ENCODE data around the gene KBTBD13.
A peak's percentile ranks its signal among the peaks of the same experiment; 100 is the strongest.

Gene KBTBD13

GRCh38 chr15:65049418-65049840, 27.1 kb upstream of the KBTBD13 start:
- Histone ChIP-seq H3K9me3 (ENCODE audit: control extremely low read depth in 1 of 5, control insufficient read depth in 4 of 5, insufficient read depth in 2 of 5, low read depth in 1 of 5, low read length in 4 of 5) (no peaks in the 10 kb centered on the region), H3K4me1 (ENCODE audit: control extremely low read depth in 1 of 4, control insufficient read depth in 4 of 4, insufficient read depth in 4 of 4, low read length in 3 of 4) (peaks cover 0 to 23% (median 19%) of the 10 kb centered on the region in 4 experiments), H3K4me3 (ENCODE audit: control insufficient read depth in 1 of 7, extremely low read depth in 1 of 7, insufficient read depth in 4 of 7, low read depth in 2 of 7, low read length in 6 of 7) (peak overlapping the region in 5 of 7 experiments; percentile 35 to 70 (median 38)), H3K36me3 (ENCODE audit: control insufficient read depth in 4 of 4, insufficient read depth in 4 of 4, low read length in 3 of 4) (no peaks in the 10 kb centered on the region), H3K27me3 (replicated peaks in 2 of 5; ENCODE audit: control insufficient read depth in 4 of 5, insufficient read depth in 5 of 5, low read length in 4 of 5) (no peaks in the 10 kb centered on the region), H3K27ac (ENCODE audit: insufficient read depth in 1 of 2, low read depth in 1 of 2, low read length in 2 of 2, poor library complexity in 1 of 2, severe bottlenecking in 2 of 2) (no peak overlapping the region)
- WGBS (ENCODE audit: insufficient coverage): 0% methylated on average over 16 of the region's 19 CpGs
- POLR2A ChIA-PET: no interaction called here
- CTCF ChIA-PET: interaction anchor here (7.7 to 12.8 kb wide), 2 partner anchors 32 to 49 kb away, joined by 142 to 282 read pairs; partner anchors contain the start of gene KBTBD13
- DNase-seq: peak; percentile 91 to 92 (median 92)

GRCh38 chr15:65050270-65050669, 26.3 kb upstream of the KBTBD13 start:
- ChIA-PET CTCF (interaction anchor here (1.0 to 12.8 kb wide), 4 partner anchors 11 to 65 kb away, joined by 3 to 282 read pairs (median 74); partner anchors contain the start of genes KBTBD13 and UBAP1L), POLR2A (interaction anchor here (0.6 kb wide), 1 partner anchor 19 kb away, joined by 4 read pairs; no protein-coding TSS in a partner anchor)
- H3K27ac ChIP-seq (ENCODE audit: insufficient read depth in 1 of 2, low read depth in 1 of 2, low read length in 2 of 2, poor library complexity in 1 of 2, severe bottlenecking in 2 of 2): no peak overlapping the region
- no peaks in the 10 kb centered on the region for H3K9me3 ChIP-seq (ENCODE audit: control extremely low read depth in 1 of 5, control insufficient read depth in 4 of 5, insufficient read depth in 2 of 5, low read depth in 1 of 5, low read length in 4 of 5)
- peak overlapping the region in 2 of 7 experiments; percentile 38 to 70 for H3K4me3 ChIP-seq (ENCODE audit: control insufficient read depth in 1 of 7, extremely low read depth in 1 of 7, insufficient read depth in 4 of 7, low read depth in 2 of 7, low read length in 6 of 7)
- peaks cover 0 to 31% (median 27%) of the 10 kb centered on the region in 4 experiments for H3K4me1 ChIP-seq (ENCODE audit: control extremely low read depth in 1 of 4, control insufficient read depth in 4 of 4, insufficient read depth in 4 of 4, low read length in 3 of 4)
- peak in 2 of 3 donors; percentile 26 to 30 for DNase-seq
- 24% methylated on average over 2 of the region's 4 CpGs for WGBS (ENCODE audit: insufficient coverage)
- H3K27me3 ChIP-seq (replicated peaks in 2 of 5; ENCODE audit: control insufficient read depth in 4 of 5, insufficient read depth in 5 of 5, low read length in 4 of 5): no peaks in the 10 kb centered on the region
- no peaks in the 10 kb centered on the region for H3K36me3 ChIP-seq (ENCODE audit: control insufficient read depth in 4 of 4, insufficient read depth in 4 of 4, low read length in 3 of 4)

DNA sequence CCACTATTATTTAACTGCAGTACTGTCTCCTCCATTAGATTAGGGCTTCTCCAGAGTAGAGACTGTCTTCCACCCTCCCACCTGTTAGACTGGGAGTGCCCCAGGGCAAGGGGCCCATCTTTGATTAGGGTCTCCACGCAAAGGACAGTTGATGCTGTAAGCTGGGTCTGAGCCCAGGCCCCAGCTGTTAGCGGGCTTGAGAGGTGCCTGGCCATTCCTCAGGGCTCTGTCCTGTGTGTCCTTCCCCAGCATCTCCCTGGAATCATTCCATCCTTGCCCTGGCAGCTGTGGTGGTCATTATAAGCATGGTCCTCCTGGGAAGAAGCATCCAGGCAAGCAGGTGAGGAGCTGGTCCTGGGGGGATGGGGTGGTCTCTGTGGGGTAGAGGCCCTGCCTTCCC, 25.3 kb upstream of the KBTBD13 start:
- no peaks in the 10 kb centered on the region for H3K36me3 ChIP-seq (ENCODE audit: control insufficient read depth in 4 of 4, insufficient read depth in 4 of 4, low read length in 3 of 4)
- no peak overlapping the region for H3K4me3 ChIP-seq (ENCODE audit: control insufficient read depth in 1 of 7, extremely low read depth in 1 of 7, insufficient read depth in 4 of 7, low read depth in 2 of 7, low read length in 6 of 7)
- H3K27me3 ChIP-seq (replicated peaks in 2 of 5; ENCODE audit: control insufficient read depth in 4 of 5, insufficient read depth in 5 of 5, low read length in 4 of 5): no peaks in the 10 kb centered on the region
- DNase-seq: no peak
- ChIA-PET CTCF (interaction anchor here (1.6 to 12.8 kb wide), 4 partner anchors 9 to 47 kb away, joined by 5 to 282 read pairs (median 78); partner anchors contain the start of gene KBTBD13), POLR2A (no interaction called here)
- H3K4me1 ChIP-seq (ENCODE audit: control extremely low read depth in 1 of 4, control insufficient read depth in 4 of 4, insufficient read depth in 4 of 4, low read length in 3 of 4): peaks cover 4 to 41% (median 37%) of the 10 kb centered on the region in 4 experiments
- no peak overlapping the region for H3K27ac ChIP-seq (ENCODE audit: insufficient read depth in 1 of 2, low read depth in 1 of 2, low read length in 2 of 2, poor library complexity in 1 of 2, severe bottlenecking in 2 of 2)
- H3K9me3 ChIP-seq (ENCODE audit: control extremely low read depth in 1 of 5, control insufficient read depth in 4 of 5, insufficient read depth in 2 of 5, low read depth in 1 of 5, low read length in 4 of 5): no peaks in the 10 kb centered on the region
- WGBS (ENCODE audit: insufficient coverage): 83% methylated on average over 2 of the region's 2 CpGs

- H3K4me1 ChIP-seq (ENCODE audit: control extremely low read depth in 1 of 4, control insufficient read depth in 4 of 4, insufficient read depth in 4 of 4, low read length in 3 of 4): peaks cover 4 to 46% (median 41%) of the 10 kb centered on the region in 4 experiments
- H3K9me3 ChIP-seq (ENCODE audit: control extremely low read depth in 1 of 5, control insufficient read depth in 4 of 5, insufficient read depth in 2 of 5, low read depth in 1 of 5, low read length in 4 of 5): no peaks in the 10 kb centered on the region
- no peaks in the 10 kb centered on the region for H3K36me3 ChIP-seq (ENCODE audit: control insufficient read depth in 4 of 4, insufficient read depth in 4 of 4, low read length in 3 of 4)
- H3K4me3 ChIP-seq (ENCODE audit: control insufficient read depth in 1 of 7, extremely low read depth in 1 of 7, insufficient read depth in 4 of 7, low read depth in 2 of 7, low read length in 6 of 7): no peak overlapping the region
- DNase-seq: no peak
- whole genome bisulfite sequencing (ENCODE audit: insufficient coverage): 100% methylated on average over 1 of the region's 2 CpGs
- H3K27ac ChIP-seq (ENCODE audit: insufficient read depth in 1 of 2, low read depth in 1 of 2, low read length in 2 of 2, poor library complexity in 1 of 2, severe bottlenecking in 2 of 2): no peak overlapping the region
- ChIA-PET CTCF (interaction anchor here (0.7 to 12.8 kb wide), 12 partner anchors 11 to 1301 kb away, joined by 3 to 282 read pairs (median 10); partner anchors contain the start of genes KBTBD13 and RASL12), POLR2A (interaction anchor here (0.6 kb wide), 1 partner anchor 14 kb away, joined by 4 read pairs; no protein-coding TSS in a partner anchor)
- no peaks in the 10 kb centered on the region for H3K27me3 ChIP-seq (replicated peaks in 2 of 5; ENCODE audit: control insufficient read depth in 4 of 5, insufficient read depth in 5 of 5, low read length in 4 of 5)
Observed at GRCh38 chr15:65052956-65053355, 23.6 kb upstream of the KBTBD13 start.

DNA sequence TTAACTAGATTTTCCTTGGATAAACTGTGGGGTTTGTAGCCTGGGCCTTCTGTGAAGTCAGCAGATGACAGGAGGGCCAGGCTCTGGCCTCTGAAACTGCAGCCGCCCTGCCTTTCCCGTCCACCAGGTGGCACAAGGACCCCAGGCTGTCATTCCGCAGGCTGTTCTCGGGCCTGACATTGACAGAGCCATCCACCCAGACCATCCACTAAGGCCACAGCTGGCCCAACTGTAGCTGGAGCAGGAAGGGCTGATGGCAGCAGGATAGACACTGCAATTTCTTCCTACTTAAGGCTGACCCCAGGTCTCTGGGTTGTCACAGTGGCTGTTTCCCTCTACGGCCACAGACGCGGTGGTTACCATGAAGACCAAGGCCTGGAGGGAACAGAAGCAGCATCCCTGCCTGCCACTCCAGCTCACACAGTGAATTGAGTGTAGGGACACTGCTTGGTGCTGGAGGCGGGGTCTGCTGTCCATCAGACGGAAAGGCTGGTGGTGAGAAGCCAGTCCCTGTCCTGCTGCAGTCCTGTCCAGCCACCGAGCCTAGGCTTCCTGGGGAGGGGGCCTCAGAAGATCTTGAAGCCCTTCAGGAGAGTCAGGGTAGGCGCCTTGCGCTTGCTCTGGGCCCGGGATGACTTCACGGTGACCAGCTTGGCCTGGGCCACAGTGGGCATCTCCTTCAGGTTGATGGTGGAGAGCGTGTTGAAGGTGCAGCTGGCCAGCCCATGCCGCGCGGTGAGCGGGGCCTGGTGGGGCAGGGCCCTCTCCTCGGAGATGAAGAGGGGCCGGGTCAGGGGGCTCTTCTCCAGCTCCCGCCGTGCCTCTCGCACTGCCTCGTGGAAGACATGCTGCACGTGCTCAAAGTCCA, 22.0 kb upstream of the KBTBD13 start:
- DNase-seq: peak; percentile 61 to 76 (median 66)
- WGBS (ENCODE audit: insufficient coverage): 80% methylated on average over 20 of the region's 26 CpGs
- H3K27me3 ChIP-seq (replicated peaks in 2 of 5; ENCODE audit: control insufficient read depth in 4 of 5, insufficient read depth in 5 of 5, low read length in 4 of 5): no peaks in the 10 kb centered on the region
- ChIA-PET POLR2A (no interaction called here), CTCF (interaction anchor here (0.9 to 12.8 kb wide), 17 partner anchors 8 to 313 kb away, joined by 3 to 282 read pairs (median 5); partner anchors contain the start of genes KBTBD13, RASL12 and SLC51B)
- H3K9me3 ChIP-seq (ENCODE audit: control extremely low read depth in 1 of 5, control insufficient read depth in 4 of 5, insufficient read depth in 2 of 5, low read depth in 1 of 5, low read length in 4 of 5): no peaks in the 10 kb centered on the region
- H3K4me1 ChIP-seq (ENCODE audit: control extremely low read depth in 1 of 4, control insufficient read depth in 4 of 4, insufficient read depth in 4 of 4, low read length in 3 of 4): peaks cover 4 to 41% (median 35%) of the 10 kb centered on the region in 4 experiments
- no peaks in the 10 kb centered on the region for H3K36me3 ChIP-seq (ENCODE audit: control insufficient read depth in 4 of 4, insufficient read depth in 4 of 4, low read length in 3 of 4)
- H3K4me3 ChIP-seq (ENCODE audit: control insufficient read depth in 1 of 7, extremely low read depth in 1 of 7, insufficient read depth in 4 of 7, low read depth in 2 of 7, low read length in 6 of 7): no peak overlapping the region
- no peak overlapping the region for H3K27ac ChIP-seq (ENCODE audit: insufficient read depth in 1 of 2, low read depth in 1 of 2, low read length in 2 of 2, poor library complexity in 1 of 2, severe bottlenecking in 2 of 2)

- peak in 2 of 3 donors; percentile 55 to 62 for DNase-seq
Observed at GRCh38 chr15:65055201-65055870, 21.2 kb upstream of the KBTBD13 start.

More at GRCh38 chr15:65055201-65055870, 21.2 kb upstream of the KBTBD13 start:
- peaks cover 4 to 33% (median 27%) of the 10 kb centered on the region in 4 experiments for H3K4me1 ChIP-seq (ENCODE audit: control extremely low read depth in 1 of 4, control insufficient read depth in 4 of 4, insufficient read depth in 4 of 4, low read length in 3 of 4)
- 36% methylated on average over 6 of the region's 6 CpGs for WGBS (ENCODE audit: insufficient coverage)
- POLR2A ChIA-PET: interaction anchor here (0.5 kb wide), 1 partner anchor 240 kb away, joined by 3 read pairs; no protein-coding TSS in a partner anchor
- no peak overlapping the region for H3K27ac ChIP-seq (ENCODE audit: insufficient read depth in 1 of 2, low read depth in 1 of 2, low read length in 2 of 2, poor library complexity in 1 of 2, severe bottlenecking in 2 of 2)
- CTCF ChIA-PET: interaction anchor here (0.9 to 12.8 kb wide), 17 partner anchors 8 to 313 kb away, joined by 3 to 282 read pairs (median 5); partner anchors contain the start of genes KBTBD13, RASL12 and SLC51B
- no peaks in the 10 kb centered on the region for H3K36me3 ChIP-seq (ENCODE audit: control insufficient read depth in 4 of 4, insufficient read depth in 4 of 4, low read length in 3 of 4)
- H3K4me3 ChIP-seq (ENCODE audit: control insufficient read depth in 1 of 7, extremely low read depth in 1 of 7, insufficient read depth in 4 of 7, low read depth in 2 of 7, low read length in 6 of 7): peak overlapping the region in 1 of 7 experiments; percentile 7
- H3K9me3 ChIP-seq (ENCODE audit: control extremely low read depth in 1 of 5, control insufficient read depth in 4 of 5, insufficient read depth in 2 of 5, low read depth in 1 of 5, low read length in 4 of 5): no peaks in the 10 kb centered on the region
- H3K27me3 ChIP-seq (replicated peaks in 2 of 5; ENCODE audit: control insufficient read depth in 4 of 5, insufficient read depth in 5 of 5, low read length in 4 of 5): no peaks in the 10 kb centered on the region

Measured in common myeloid progenitor, CD34-positive (primary cell).